H1 (cell line): Measurements from ENCODE around the gene ZBTB47. TPM values are rescaled to one million over a fixed set of nuclear protein-coding genes. Genes with fewer than 3 reads are reported as not detected.
A peak's percentile ranks its signal among the peaks of the same experiment; 100 is the strongest.

Experiments used
- CTCF ChIA-PET: fragments of 300-600 bp; sonication (Branson Sonifier 250); formaldehyde crosslinking; loops from one replicate; lab custom pipeline; 2021; ENCODE audit not compliant: partially characterized antibody; lab: Charles Lee
- POLR2A ChIA-PET: fragments of 300-600 bp; sonication (Branson Sonifier 250); formaldehyde crosslinking; loops from one replicate; lab custom pipeline; 2021; ENCODE audit warnings: inconsistent platforms; ENCODE audit not compliant: partially characterized antibody; lab: Charles Lee
- DNase-seq, 2 experiments: peaks; one replicate each; pipeline versions ENCODE4 v3.0.0 to v3.0.0-alpha.2; 2010 to 2022; ENCODE audit warnings: low spot score in 2 of 2, low read depth in 1 of 2, mixed read lengths in 1 of 2
- FAIRE-seq: peaks from 2 replicates; lab custom pipeline; 2011; peaks lifted over from hg19 to GRCh38; lab: Jason Lieb, UNC
- H2AFZ ChIP-seq: 2 replicates; pipeline ENCODE4 v1.8.1; 2012; ENCODE audit warnings: low read length, inconsistent platforms
- H2AK5ac ChIP-seq: 2 replicates; pipeline ENCODE4 v1.6.1; 2013; ENCODE audit warnings: low read depth, low read length
- H2BK120ac ChIP-seq: replicated peaks from 2 replicates; pipeline ENCODE3; 2013; ENCODE audit warnings: low read depth, low read length, inconsistent platforms
- H2BK12ac ChIP-seq: 2 replicates; pipeline ENCODE4 v1.6.1; 2013; ENCODE audit warnings: low read depth, low read length
- H2BK15ac ChIP-seq: 2 replicates; pipeline ENCODE4 v1.6.1; 2013; ENCODE audit warnings: low read length
- H2BK20ac ChIP-seq: 2 replicates; pipeline ENCODE4 v1.6.1; 2013; ENCODE audit warnings: low read length
- H2BK5ac ChIP-seq: 2 replicates; pipeline ENCODE4 v1.6.1; 2013; ENCODE audit warnings: low read depth, low read length
- H3K14ac ChIP-seq: 2 replicates; pipeline ENCODE4 v1.6.1; 2013; ENCODE audit warnings: inconsistent platforms; ENCODE audit not compliant: insufficient read length
- H3K18ac ChIP-seq: 2 replicates; pipeline ENCODE4 v1.6.1; 2013; ENCODE audit warnings: low read length; ENCODE audit errors: extremely low read depth
- H3K23ac ChIP-seq: 2 replicates; pipeline ENCODE4 v1.6.1; 2013; ENCODE audit warnings: inconsistent platforms; ENCODE audit not compliant: insufficient read length
- H3K23me2 ChIP-seq: 2 replicates; pipeline ENCODE4 v1.6.1; 2013; ENCODE audit warnings: low read depth, low read length
- H3K27ac ChIP-seq: 2 replicates; pipeline ENCODE4 v1.6.1; 2011; ENCODE audit warnings: low read depth, low read length, inconsistent platforms
- H3K27me3 ChIP-seq, 4 experiments: replicated peaks in 1 of 4; 1 replicate in 1 of 4; 2 replicates in 3 of 4; pipeline versions ENCODE4 v1.6.1 to v1.8.1; 2011 to 2013; ENCODE audit warnings: low read length in 3 of 4, mild to moderate bottlenecking in 3 of 4, inconsistent platforms in 2 of 4, mixed read lengths in 2 of 4, moderate library complexity in 1 of 4; ENCODE audit not compliant: control insufficient read depth in 3 of 4, insufficient read depth in 3 of 4; ENCODE audit errors: extremely low read depth in 1 of 4
- H3K36me3 ChIP-seq, 4 experiments: 2 replicates each; pipeline versions ENCODE4 v1.6.1 to v1.8.1; 2011 to 2013; ENCODE audit warnings: mild to moderate bottlenecking in 4 of 4, low read length in 3 of 4, moderate library complexity in 2 of 4, control low read depth in 1 of 4, inconsistent platforms in 1 of 4; ENCODE audit not compliant: insufficient read depth in 4 of 4, control insufficient read depth in 2 of 4
- H3K4ac ChIP-seq: replicated peaks from 2 replicates; pipeline ENCODE3; 2013; ENCODE audit warnings: low read length, low read depth, mixed read lengths, inconsistent platforms; ENCODE audit not compliant: insufficient read length
- H3K4me1 ChIP-seq, 4 experiments: replicated peaks in 1 of 4; 1 replicate in 1 of 4; 2 replicates in 3 of 4; pipeline versions ENCODE4 v1.6.1 to v1.8.1; 2011 to 2013; ENCODE audit warnings: low read length in 3 of 4, inconsistent platforms in 2 of 4, mixed read lengths in 1 of 4; ENCODE audit not compliant: insufficient read depth in 4 of 4, control insufficient read depth in 3 of 4
- H3K4me2 ChIP-seq, 2 experiments: 2 replicates each; pipeline versions ENCODE4 v1.6.1 to v1.8.1; 2011 to 2013; ENCODE audit warnings: low read depth in 2 of 2, low read length in 2 of 2, control low read depth in 1 of 2, inconsistent platforms in 1 of 2, mild to moderate bottlenecking in 1 of 2; ENCODE audit not compliant: insufficient read depth in 1 of 2
- H3K4me3 ChIP-seq, 4 experiments: fragments of 200-600, 300-600 bp in 1 of 4; sonication (generic), shearing (Covaris generic), sonication (Bioruptor Twin) in 1 of 4; 2 replicates each; pipeline versions ENCODE4 v1.5.1 to v1.8.1; 2011 to 2016; ENCODE audit warnings: low read length in 4 of 4, low read depth in 3 of 4, control low read depth in 2 of 4, inconsistent platforms in 2 of 4, mild to moderate bottlenecking in 2 of 4, mixed read lengths in 1 of 4, moderate library complexity in 1 of 4; ENCODE audit not compliant: insufficient read depth in 2 of 4; ENCODE audit errors: extremely low read depth in 1 of 4
- H3K56ac ChIP-seq: replicated peaks from 2 replicates; pipeline ENCODE3; 2013; ENCODE audit warnings: low read depth, mild to moderate bottlenecking, mixed read lengths, low read length, inconsistent platforms; ENCODE audit not compliant: insufficient read length
- H3K79me1 ChIP-seq: 2 replicates; pipeline ENCODE4 v1.6.1; 2013; ENCODE audit warnings: low read depth, low read length, control low read depth
- H3K79me2 ChIP-seq, 2 experiments: 2 replicates each; pipeline versions ENCODE4 v1.6.1 to v1.8.1; 2012 to 2013; ENCODE audit warnings: low read length in 2 of 2, mild to moderate bottlenecking in 2 of 2, inconsistent platforms in 1 of 2; ENCODE audit not compliant: insufficient read depth in 2 of 2, control insufficient read depth in 1 of 2
- H3K9ac ChIP-seq, 4 experiments: replicated peaks in 1 of 4; 1 replicate in 1 of 4; 2 replicates in 3 of 4; pipeline versions ENCODE4 v1.6.1 to v1.8.1; 2011 to 2013; ENCODE audit warnings: low read depth in 3 of 4, low read length in 3 of 4, control low read depth in 2 of 4, mild to moderate bottlenecking in 2 of 4, moderate library complexity in 2 of 4, inconsistent platforms in 1 of 4; ENCODE audit errors: extremely low read depth in 1 of 4
- H3K9me3 ChIP-seq, 2 experiments: 2 replicates each; pipeline versions ENCODE4 v1.6.1 to v1.8.1; 2012 to 2013; ENCODE audit warnings: mild to moderate bottlenecking in 2 of 2, moderate library complexity in 2 of 2, control low read depth in 1 of 2, inconsistent platforms in 1 of 2, low read depth in 1 of 2, low read length in 1 of 2, mixed read lengths in 1 of 2; ENCODE audit not compliant: insufficient read depth in 2 of 2
- H4K20me1 ChIP-seq, 2 experiments: replicated peaks in 1 of 2; 2 replicates each; pipeline versions ENCODE3 to v1.8.1; 2011 to 2013; ENCODE audit warnings: inconsistent platforms in 2 of 2, low read length in 2 of 2, mild to moderate bottlenecking in 1 of 2; ENCODE audit not compliant: insufficient read depth in 2 of 2, control insufficient read depth in 1 of 2
- H4K5ac ChIP-seq: 2 replicates; pipeline ENCODE4 v1.6.1; 2013; ENCODE audit warnings: low read length, low read depth, mixed read lengths, inconsistent platforms; ENCODE audit not compliant: insufficient read length
- H4K8ac ChIP-seq: 2 replicates; pipeline ENCODE4 v1.8.0; 2013; ENCODE audit warnings: mild to moderate bottlenecking, moderate library complexity, low read length, inconsistent platforms; ENCODE audit not compliant: insufficient read depth; ENCODE audit errors: extremely low read depth
- H4K91ac ChIP-seq: replicated peaks from 2 replicates; pipeline ENCODE3; 2013; ENCODE audit warnings: low read length, mixed read lengths, inconsistent platforms; ENCODE audit not compliant: insufficient read length
- ATF3 ChIP-seq: IDR thresholded peaks from 2 replicates; pipeline ENCODE4 v1.6.1; 2011; ENCODE audit warnings: low read depth, mild to moderate bottlenecking, low read length; ENCODE audit not compliant: insufficient read depth
- CBX8 ChIP-seq: fragments of 300-800, 300-1000 bp; sonication (generic); IDR thresholded peaks from 2 replicates; pipeline ENCODE4 v1.7.1; 2016; ENCODE audit warnings: low read depth, low read length, borderline replicate concordance
- EP300 ChIP-seq, 2 experiments: IDR thresholded peaks; 1 replicate in 1 of 2; 2 replicates in 1 of 2; pipeline ENCODE4 v1.6.1; 2011 to 2012; ENCODE audit warnings: low read depth in 2 of 2, low read length in 2 of 2, mild to moderate bottlenecking in 2 of 2, borderline replicate concordance in 1 of 2, inconsistent platforms in 1 of 2, moderate library complexity in 1 of 2
- JUN ChIP-seq: IDR thresholded peaks from 2 replicates; pipeline ENCODE4 v1.6.1; 2011; ENCODE audit warnings: low read depth, mild to moderate bottlenecking, improper control_type of control experiment, low read length
- KDM4A ChIP-seq: IDR thresholded peaks from one replicate; pipeline ENCODE4 v1.7.1; 2012; ENCODE audit warnings: low read depth, mild to moderate bottlenecking, moderate library complexity, low read length, inconsistent platforms; ENCODE audit not compliant: severe bottlenecking
- POLR2AphosphoS5 ChIP-seq: IDR thresholded peaks from 2 replicates; pipeline ENCODE4 v1.6.1; 2011; ENCODE audit warnings: low read depth, low read length
- SAP30 ChIP-seq: fragments of 300-600 bp; sonication (generic); IDR thresholded peaks from 2 replicates; pipeline ENCODE4 v1.7.1; 2012; ENCODE audit warnings: low read length, moderate library complexity, mild to moderate bottlenecking, inconsistent platforms; ENCODE audit not compliant: insufficient read depth, insufficient replicate concordance
- SIN3A ChIP-seq, 2 experiments: IDR thresholded peaks in 1 of 2; conservative IDR thresholded peaks in 1 of 2; 2 replicates each; pipeline ENCODE4 v1.6.1; 2011 to 2012; ENCODE audit warnings: low read length in 2 of 2, improper control_type of control experiment in 1 of 2, low read depth in 1 of 2, mild to moderate bottlenecking in 1 of 2
- SIRT6 ChIP-seq: IDR thresholded peaks from one replicate; pipeline ENCODE4 v1.7.1; 2012; ENCODE audit warnings: low read length, inconsistent platforms
- SP4 ChIP-seq: IDR thresholded peaks from 2 replicates; pipeline ENCODE4 v1.6.1; 2012; ENCODE audit warnings: low read length, inconsistent platforms
- TBP ChIP-seq: IDR thresholded peaks from 2 replicates; pipeline ENCODE4 v1.6.1; 2011; ENCODE audit warnings: low read depth, low read length, improper control_type of control experiment
- TEAD4 ChIP-seq: IDR thresholded peaks from 2 replicates; pipeline ENCODE4 v1.6.1; 2012; ENCODE audit warnings: low read depth, low read length, inconsistent platforms, mixed read lengths
- WGBS, 2 experiments: shearing (Covaris generic) in 1 of 2; methylation state at CpG; one replicate each; pipeline versions ENCODE4 v1.1.6 to v1.1.7; 2013 to 2015; ENCODE audit warnings: low lambda C conversion rate in 2 of 2, mixed read lengths in 2 of 2, inconsistent platforms in 1 of 2, low coverage in 1 of 2, missing lambda C conversion rate in 1 of 2; ENCODE audit not compliant: insufficient replicate concordance in 2 of 2, insufficient coverage in 1 of 2, insufficient read length in 1 of 2; ENCODE audit errors: extremely low coverage in 1 of 2, missing lambda C conversion rate in 1 of 2; 5-methylcytosine and 5-hydroxymethylcytosine counted together
- polyA plus RNA-seq, 7 experiments: library from polyadenylated mRNA; depleted of rRNA in 3 of 7; stranded (reverse) in 5 of 7; unstranded in 2 of 7; fragments of >200 nt in 5 of 7; fragments of 200-250 nt in 2 of 7; gene quantifications; 1 replicate in 5 of 7; 2 replicates in 1 of 7; 4 replicates in 1 of 7; pipeline versions ENCODE4 v1.2.1 to v1.2.3, GENCODE V29; 2011 to 2013; ENCODE audit warnings: missing spikeins in 2 of 7, mixed read lengths in 2 of 7
- total RNA-seq: library from RNA; stranded (reverse); fragmentation: NEBNext Ultra II Directional; extraction: Animal tissue kit (Norgen Biotek cat#: 25700); gene quantifications from 2 replicates; pipeline ENCODE4 v1.2.1, GENCODE V29; 2021

The ZBTB47 gene
- total and polyA plus RNA-seq, 2 of the 8 experiments (the other 6 are each of a cell fraction or from before 2014, with no cell fraction given) = 2.8 to 4.1 TPM

DNA sequence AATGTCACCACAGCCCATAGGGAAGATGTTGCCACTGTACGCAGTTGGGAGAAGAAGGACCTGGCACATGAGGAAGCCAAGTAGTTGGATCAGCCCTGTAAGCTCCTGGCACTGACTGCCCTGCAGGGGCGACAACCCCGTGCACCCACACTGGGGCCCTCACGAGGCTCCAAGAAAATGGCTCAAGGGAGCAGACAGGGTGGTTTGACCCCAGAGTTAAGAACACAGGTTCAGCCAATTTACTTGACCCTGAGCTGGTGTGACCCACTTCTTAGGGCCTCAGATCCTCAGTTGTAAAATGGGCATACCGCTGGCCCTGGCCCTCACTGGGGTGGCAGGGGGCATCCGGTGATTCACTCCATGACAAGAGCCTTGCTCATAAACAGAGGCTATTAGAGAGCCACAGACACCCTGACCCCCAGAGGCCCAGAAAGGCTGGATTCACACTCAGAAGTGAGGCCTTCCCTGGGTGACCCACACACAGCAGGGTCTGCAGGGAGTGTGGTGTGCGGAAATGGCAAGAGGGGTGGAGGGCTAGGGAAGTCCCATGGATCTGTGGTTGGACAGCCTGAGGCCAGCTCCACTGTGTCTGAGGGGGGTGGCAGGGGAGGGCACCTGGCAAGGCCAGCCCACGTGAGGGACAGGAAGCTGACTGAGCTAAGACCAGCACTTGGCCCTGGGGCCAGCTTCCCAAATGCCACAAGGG, 50.8 kb downstream of the ZBTB47 start:
- no peak overlapping the region for H2AK5ac ChIP-seq
- H2BK20ac ChIP-seq = no peak overlapping the region
- ChIA-PET POLR2A (interaction anchor here (3.0 kb wide), 1 partner anchor 9 kb away, joined by 9 read pairs; no protein-coding TSS in a partner anchor), CTCF (interaction anchor here (0.6 to 4.4 kb wide), 5 partner anchors 8 to 46 kb away, joined by 3 to 27 read pairs (median 4); no protein-coding TSS in a partner anchor)
- H4K8ac ChIP-seq = peak overlapping the region; percentile 75; the same call in 1 of the 2 replicates
- peaks cover 0 to 2% of the 10 kb centered on the region in 2 experiments for H4K20me1 ChIP-seq
- no peak overlapping the region for H3K14ac ChIP-seq
- no peak overlapping the region for H3K9ac ChIP-seq
- H4K91ac ChIP-seq = no peak overlapping the region
- no peaks in the 10 kb centered on the region for H3K79me1 ChIP-seq
- no peak overlapping the region for H2BK12ac ChIP-seq
- H3K27ac ChIP-seq = no peak overlapping the region
- no peak overlapping the region for H3K4me2 ChIP-seq
- no peak overlapping the region for H2BK120ac ChIP-seq
- no peaks in the 10 kb centered on the region; a peak in 1 of 7 replicates for H3K27me3 ChIP-seq
- WGBS, 2 experiments = 89% methylated on average over 8 of the region's 8 CpGs; no CpG with 5 or more reads in 1 of the 2 experiments
- peaks cover 2% of the 10 kb centered on the region; the same call in 1 of the 2 replicates for H3K23me2 ChIP-seq
- H3K79me2 ChIP-seq = no peaks in the 10 kb centered on the region
- no peak overlapping the region for H3K4ac ChIP-seq
- no peaks in the 10 kb centered on the region for H3K36me3 ChIP-seq
- no peak overlapping the region for H2BK15ac ChIP-seq
- no peak overlapping the region for H3K23ac ChIP-seq
- no peak overlapping the region for H4K5ac ChIP-seq
- no peak overlapping the region for H2AFZ ChIP-seq
- H2BK5ac ChIP-seq = no peak overlapping the region
- H3K18ac ChIP-seq = no peak overlapping the region
- peak in 1 of 2 experiments; percentile 42 for DNase-seq
- no peak for FAIRE-seq
- H3K56ac ChIP-seq = no peak overlapping the region
- H3K9me3 ChIP-seq = no peaks in the 10 kb centered on the region
- H3K4me1 ChIP-seq = peaks cover 0 to 12% (median 0%) of the 10 kb centered on the region in 4 experiments; a peak in 3 of 7 replicates
- no peak overlapping the region for H3K4me3 ChIP-seq
- TF ChIP-seq TEAD4 = no peak
- no peak for TF ChIP-seq KDM4A
- no peak for TF ChIP-seq EP300 (IDR thresholded peaks at IDR 0.05; ENCODE audit: borderline replicate concordance in 1 of 2, low read depth in 2 of 2, low read length in 2 of 2)
- no peak for TF ChIP-seq ATF3
- no peak for TF ChIP-seq TBP
- no peak for TF ChIP-seq SP4
- no peak for TF ChIP-seq POLR2AphosphoS5
- no peak for TF ChIP-seq SIN3A (conservative IDR thresholded peaks at IDR 0.05 in 1 of 2, IDR thresholded peaks at IDR 0.05 in 1 of 2; ENCODE audit: low read depth in 1 of 2, low read length in 2 of 2)
- TF ChIP-seq CBX8 = no peak
- TF ChIP-seq JUN = no peak
- TF ChIP-seq SIRT6 = no peak
- no peak for TF ChIP-seq SAP30
